Heart left ventricle (tissue), 16 donors: ENCODE results near the gene AGXT2. TPM values are rescaled to one million over a fixed set of nuclear protein-coding genes. Genes with fewer than 3 reads are reported as not detected.

Source experiments
- ATAC-seq, 4 donors: fragments of 200-7000 bp; cut with Tn5 transposase; one replicate each; pipeline ENCODE4 v1.9.1; 2020 to 2022; ENCODE audit warnings: moderate library complexity in 4 of 4, mild to moderate bottlenecking in 3 of 4, moderate number of reproducible peaks in 1 of 4
- DNase-seq, 5 donors: peaks; one replicate each; pipeline ENCODE4 v3.0.0-alpha.2; 2020
- H3K27ac ChIP-seq, 12 donors: fragments of 200-600 bp; sonication (generic) in 4 of 12; one replicate each; pipeline versions ENCODE4 v1.5.0 to v1.8.0; 2016 to 2022; ENCODE audit warnings: mild to moderate bottlenecking in 2 of 12
- H3K27me3 ChIP-seq, 9 donors: fragments of 200-600 bp; sonication (generic) in 2 of 9; one replicate each; pipeline versions ENCODE4 v1.5.1 to v1.8.0; 2016 to 2022; ENCODE audit warnings: mild to moderate bottlenecking in 3 of 9
- H3K36me3 ChIP-seq, 9 donors: fragments of 200-600 bp; sonication (generic) in 2 of 9; one replicate each; pipeline versions ENCODE4 v1.5.0 to v1.8.0; 2018 to 2022; ENCODE audit warnings: mild to moderate bottlenecking in 2 of 9
- H3K4me1 ChIP-seq, 12 donors: fragments of 200-600 bp; sonication (generic) in 4 of 12; one replicate each; pipeline versions ENCODE4 v1.5.0 to v1.8.0; 2016 to 2022; ENCODE audit warnings: mild to moderate bottlenecking in 3 of 12
- H3K4me3 ChIP-seq, 12 donors: fragments of 200-600 bp; sonication (generic) in 4 of 12; one replicate each; pipeline versions ENCODE4 v1.5.0 to v1.8.0; 2017 to 2022; ENCODE audit warnings: mild to moderate bottlenecking in 9 of 12, moderate library complexity in 4 of 12
- H3K9me3 ChIP-seq, 12 donors: fragments of 200-600 bp; sonication (generic) in 4 of 12; one replicate each; pipeline versions ENCODE4 v1.5.0 to v1.8.0; 2016 to 2022; ENCODE audit warnings: mild to moderate bottlenecking in 1 of 12
- CTCF ChIP-seq, 12 donors: fragments of 200-600 bp; sonication (generic) in 4 of 12; IDR thresholded peaks; one replicate each; pipeline versions ENCODE4 v1.5.0 to v1.8.0; 2018 to 2022; ENCODE audit warnings: antibody characterized with exemption in 12 of 12, mild to moderate bottlenecking in 5 of 12
- POLR2A ChIP-seq, 2 donors: fragments of 450-650 bp; IDR thresholded peaks; one replicate each; pipeline ENCODE4 v1.6.1; 2017; ENCODE audit warnings: antibody characterized with exemption in 2 of 2, mild to moderate bottlenecking in 2 of 2, moderate library complexity in 2 of 2
- WGBS, 4 donors: extraction: QIAGEN DNeasy Blood & Tissue Kit in 2 of 4; methylation state at CpG; one replicate each; pipeline versions ENCODE4 v1.1.5 to v1.1.7; 2013 to 2018; 5-methylcytosine and 5-hydroxymethylcytosine counted together
- intact Hi-C, 10 donors: fragments of 100-400 bp; cut with DNase I; formaldehyde crosslinking; loops; one replicate each; pipeline versions ENCODE4 v1.11.1 to v1.14.2; 2022
- polyA plus RNA-seq, 2 donors: library from polyadenylated mRNA; stranded (reverse); fragments of 200-250 nt; gene quantifications; one replicate each; pipeline ENCODE4 v1.2.3, GENCODE V29; 2013
- total RNA-seq, 9 donors: library from RNA; depleted of rRNA in 2 of 9; stranded (reverse); fragments of >200 nt in 2 of 9; fragmentation: NEBNext Ultra II Directional in 3 of 9; extraction: Animal tissue kit (Norgen Biotek cat#: 25700) in 3 of 9; gene quantifications; one replicate each; pipeline versions ENCODE4 v1.1.0 to v1.2.4, GENCODE V29; 2016 to 2023
- donor health status: ischemic (EF 13 %, LVEDD 7.1; RV severe dilation, severe dysfunction).
- donor health status: healthy with polysubstance abuse.
- donor health status: DM: no; HTN: yes; CAD: no.
- donor health status: DM: no; HTN: no; CAD: no.
- donor health status: ischemic (EF 25% LVEDD 6.9; RV normal size, moderate dysfunction).
- donor health status: ischemic (EF 25% LVEDD 5.7; RV mildly dilated, moderate dysfunction).
- donor health status: healthy.
- donor health status: DM: yes; HTN: yes; CAD: no.
- donor health status: ischemic (EF 35%, LVEDD 5.7; RV mildly dilated, moderate dysfunction).
- donor health status: nonischemic (EF 11% LVEDD 7.7; RV severe dilation, severe dysfunction).
- donor health status: DM: yes; HTN: yes; CAD: no.
- donor health status: PGD.
- donor health status: ischemic (EF 29% LVEDD 5.4; RV normal size, mild dysfunction).
- donor health status: nonischemic (EF 23%, LVEDD 6.1; RV moderate dilation, normal function).

The AGXT2 gene
- total and polyA plus RNA-seq, 11 donors = not detected

- no peaks in the 10 kb centered on the region for H3K36me3 ChIP-seq
- H3K27ac ChIP-seq = no peak overlapping the region
- no peak for TF ChIP-seq CTCF (IDR thresholded peaks at IDR 0.05)
- no peak for TF ChIP-seq POLR2A (IDR thresholded peaks at IDR 0.05)
- ATAC-seq (no peak), DNase-seq (no peak)
- no peak overlapping the region for H3K4me3 ChIP-seq
- WGBS, 4 donors = 78 to 82% (median 79%) methylated on average over 3 of the region's 3 CpGs
- intact Hi-C loops = no loop called here
- no peaks in the 10 kb centered on the region for H3K4me1 ChIP-seq
- peaks cover 0 to 6% (median 0%) of the 10 kb centered on the region in 9 donors for H3K27me3 ChIP-seq
- H3K9me3 ChIP-seq = no peaks in the 10 kb centered on the region
Measured at GRCh38 chr5:35058374-35058788, 10.6 kb upstream of the AGXT2 start.

GRCh38 chr5:35056686-35057085, 8.9 kb upstream of the AGXT2 start:
- Histone ChIP-seq H3K4me1 (no peaks in the 10 kb centered on the region), H3K27me3 (peaks cover 0 to 6% (median 0%) of the 10 kb centered on the region in 9 donors), H3K9me3 (no peaks in the 10 kb centered on the region), H3K36me3 (no peaks in the 10 kb centered on the region), H3K27ac (no peak overlapping the region), H3K4me3 (no peak overlapping the region)
- no peak for ATAC-seq
- WGBS, 4 donors = 65 to 82% (median 73%) methylated on average over 2 of the region's 2 CpGs
- no peak for TF ChIP-seq CTCF (IDR thresholded peaks at IDR 0.05)
- TF ChIP-seq POLR2A (IDR thresholded peaks at IDR 0.05) = no peak
- DNase-seq = no peak
- intact Hi-C loops = no loop called here

GRCh38 chr5:35052838-35053237, 5.1 kb upstream of the AGXT2 start:
- intact Hi-C loops = no loop called here
- H3K27me3 ChIP-seq = peaks cover 0 to 7% (median 0%) of the 10 kb centered on the region in 9 donors
- no peak overlapping the region for H3K27ac ChIP-seq
- DNase-seq = no peak
- TF ChIP-seq POLR2A (IDR thresholded peaks at IDR 0.05) = no peak
- TF ChIP-seq CTCF (IDR thresholded peaks at IDR 0.05) = no peak
- no peak for ATAC-seq
- H3K4me3 ChIP-seq = no peak overlapping the region
- H3K36me3 ChIP-seq = no peaks in the 10 kb centered on the region
- H3K9me3 ChIP-seq = no peaks in the 10 kb centered on the region
- no peaks in the 10 kb centered on the region for H3K4me1 ChIP-seq
- 85 to 88% (median 87%) methylated on average over 4 of the region's 4 CpGs for WGBS, 4 donors

GRCh38 chr5:35050541-35051126, 2.9 kb upstream of the AGXT2 start:
- Histone ChIP-seq H3K36me3 (no peaks in the 10 kb centered on the region), H3K9me3 (no peaks in the 10 kb centered on the region), H3K4me1 (no peaks in the 10 kb centered on the region), H3K27ac (no peak overlapping the region), H3K27me3 (peaks cover 0 to 15% (median 0%) of the 10 kb centered on the region in 9 donors), H3K4me3 (no peak overlapping the region)
- WGBS, 4 donors = 85 to 89% (median 86%) methylated on average over 3 of the region's 3 CpGs
- no peak for ATAC-seq
- TF ChIP-seq CTCF (IDR thresholded peaks at IDR 0.05) = no peak
- TF ChIP-seq POLR2A (IDR thresholded peaks at IDR 0.05) = no peak
- intact Hi-C loops = no loop called here
- no peak for DNase-seq
